Lung (tissue), 12 donors: ENCODE data around the gene PRPF40B. TPM values are rescaled to one million over a fixed set of nuclear protein-coding genes. Genes with fewer than 3 reads are reported as not detected.

Experiments
- ATAC-seq: fragments of 200-7000 bp; cut with Tn5 transposase; one replicate; pipeline ENCODE4 v1.9.1; 2020; ENCODE audit warnings: moderate number of reproducible peaks; ENCODE audit not compliant: insufficient read depth, low FRiP score
- DNase-seq, 3 donors: peaks; one replicate each; pipeline ENCODE4 v3.0.0-alpha.2; 2013 to 2017
- H3K27ac ChIP-seq, 2 donors: one replicate each; pipeline ENCODE4 v1.5.1; 2013; ENCODE audit warnings: mild to moderate bottlenecking in 2 of 2, moderate library complexity in 2 of 2, control low read depth in 1 of 2, inconsistent platforms in 1 of 2, low read depth in 1 of 2, low read length in 1 of 2
- H3K27me3 ChIP-seq, 3 donors: one replicate each; pipeline ENCODE4 v1.5.1; 2013; ENCODE audit warnings: low read length in 2 of 3; ENCODE audit not compliant: control insufficient read depth in 3 of 3, insufficient read depth in 3 of 3
- H3K36me3 ChIP-seq, 4 donors: one replicate each; pipeline ENCODE4 v1.5.1; 2013; ENCODE audit warnings: low read length in 4 of 4, mild to moderate bottlenecking in 1 of 4, moderate library complexity in 1 of 4; ENCODE audit not compliant: control insufficient read depth in 4 of 4, insufficient read depth in 4 of 4
- H3K4me1 ChIP-seq, 5 donors: one replicate each; pipeline ENCODE4 v1.5.1; 2013; ENCODE audit warnings: low read length in 5 of 5, mild to moderate bottlenecking in 2 of 5, moderate library complexity in 1 of 5; ENCODE audit not compliant: control insufficient read depth in 5 of 5, insufficient read depth in 5 of 5
- H3K4me3 ChIP-seq: one replicate; pipeline ENCODE4 v1.5.1; 2013; ENCODE audit warnings: mild to moderate bottlenecking, control low read depth, moderate library complexity
- H3K9ac ChIP-seq, 2 donors: one replicate each; pipeline ENCODE4 v1.5.1; 2013; ENCODE audit warnings: low read length in 2 of 2, control low read depth in 1 of 2; ENCODE audit not compliant: insufficient read depth in 1 of 2
- H3K9me3 ChIP-seq, 4 donors: one replicate each; pipeline ENCODE4 v1.5.1; 2013; ENCODE audit warnings: low read length in 3 of 4, mild to moderate bottlenecking in 1 of 4, moderate library complexity in 1 of 4; ENCODE audit not compliant: control insufficient read depth in 4 of 4, insufficient read depth in 3 of 4
- CTCF ChIP-seq: IDR thresholded peaks from 2 replicates; pipeline ENCODE4 v1.5.1; 2012; ENCODE audit warnings: mild to moderate bottlenecking; ENCODE audit errors: control extremely low read depth, extremely low read depth
- WGBS, 2 donors: extraction: QIAGEN DNeasy Blood & Tissue Kit; methylation state at CpG; one replicate each; pipeline ENCODE4 v1.1.7; 2013; 5-methylcytosine and 5-hydroxymethylcytosine counted together
- polyA plus RNA-seq, 2 donors: library from polyadenylated mRNA; stranded (reverse); fragments of 200-250 nt; gene quantifications; one replicate each; pipeline ENCODE4 v1.2.1, GENCODE V29; 2013
- total RNA-seq, 2 donors: library from RNA; depleted of rRNA in 1 of 2; stranded (reverse); fragments of >200 nt in 1 of 2; gene quantifications; one replicate each; pipeline ENCODE4 v1.2.1, GENCODE V29; 2014 to 2021
- donor health status: control.
- donor health status: control.
- donor health status: Bipolar disorder and iron deficiency.
- donor health status: healthy.
- donor health status: DM: yes; HTN: yes; CAD: no.

The PRPF40B gene
- total and polyA plus RNA-seq, 4 donors, result 10.0 to 20.0 (median 17.1) TPM

GRCh38 chr12:49643135-49643534, 19.8 kb downstream of the PRPF40B start:
- Histone ChIP-seq H3K4me1 (peaks cover 0 to 23% (median 8%) of the 10 kb centered on the region in 5 donors), H3K9ac (no peak overlapping the region), H3K27me3 (no peaks in the 10 kb centered on the region), H3K9me3 (no peaks in the 10 kb centered on the region), H3K36me3 (peaks cover 0 to 49% (median 39%) of the 10 kb centered on the region in 4 donors), H3K27ac (no peak overlapping the region), H3K4me3 (no peak overlapping the region)
- ATAC-seq, result no peak
- TF ChIP-seq CTCF, result no peak
- DNase-seq, result no peak
- WGBS, 2 donors, result 93 to 97% methylated on average over 7 of the region's 7 CpGs

GRCh38 chr12:49643961-49644619, 20.7 kb downstream of the PRPF40B start:
- no peak overlapping the region for H3K9ac ChIP-seq
- H3K27ac ChIP-seq, result peak overlapping the region in 1 of 2 donors; percentile 4
- H3K27me3 ChIP-seq, result no peaks in the 10 kb centered on the region
- no peaks in the 10 kb centered on the region for H3K9me3 ChIP-seq
- TF ChIP-seq CTCF, result no peak
- H3K36me3 ChIP-seq, result peaks cover 0 to 59% (median 44%) of the 10 kb centered on the region in 4 donors
- WGBS, 2 donors, result 75 to 84% methylated on average over 10 of the region's 10 CpGs
- DNase-seq (no peak), ATAC-seq (no peak)
- no peak overlapping the region for H3K4me3 ChIP-seq
- H3K4me1 ChIP-seq, result peaks cover 0 to 30% (median 16%) of the 10 kb centered on the region in 5 donors

- DNase-seq, result peak; percentile 88 to 90 (median 88)
- Histone ChIP-seq H3K4me3 (no peak overlapping the region), H3K9me3 (no peaks in the 10 kb centered on the region), H3K36me3 (peaks cover 0 to 62% (median 47%) of the 10 kb centered on the region in 4 donors), H3K27ac (peak overlapping the region in 1 of 2 donors; percentile 13), H3K27me3 (no peaks in the 10 kb centered on the region), H3K4me1 (peaks cover 0 to 33% (median 21%) of the 10 kb centered on the region in 5 donors), H3K9ac (peak overlapping the region in 1 of 2 donors; percentile 34)
- ATAC-seq, result no peak
- WGBS, 2 donors, result 2% methylated on average over 2 of the region's 2 CpGs
- peak; percentile 97 for TF ChIP-seq CTCF
Observed at GRCh38 chr12:49644620-49644994, 21.2 kb downstream of the PRPF40B start.
